Measurements from ENCODE around the gene TREML4.
"Not testable (repeated sequence)": the region's sequence is repeated elsewhere in the genome, so short reads cannot be mapped to it uniquely, and the experiment has no call there.

TREML4 gene

DNA sequence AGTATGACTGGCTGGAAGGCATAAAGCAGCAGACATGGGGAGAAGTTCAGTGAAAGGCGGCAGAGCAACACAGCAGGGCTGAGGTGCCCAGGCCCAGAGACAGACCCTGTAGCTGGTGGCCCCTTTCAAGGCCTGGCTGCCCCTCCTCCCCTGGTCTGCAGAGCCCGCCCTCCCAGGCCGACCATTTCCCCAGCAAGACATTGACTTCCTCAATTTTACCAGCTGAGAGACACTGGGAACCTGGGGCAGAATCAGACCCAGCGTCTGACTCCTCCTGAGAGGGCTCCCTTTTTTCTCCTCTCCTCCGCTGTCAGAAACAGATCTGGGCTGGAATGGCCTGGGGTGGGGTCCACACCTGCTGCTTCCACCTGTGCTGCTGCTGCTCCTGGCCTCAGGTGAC, at the start of gene TREML4:
Gene TREML4, plus strand, starts transcription at position 254 of the 400 bp plus-strand sequence. Its CDS starts 79 bp downstream, at position 333.
- DNase-seq (ENCODE audit: low spot score) = no peak

DNA sequence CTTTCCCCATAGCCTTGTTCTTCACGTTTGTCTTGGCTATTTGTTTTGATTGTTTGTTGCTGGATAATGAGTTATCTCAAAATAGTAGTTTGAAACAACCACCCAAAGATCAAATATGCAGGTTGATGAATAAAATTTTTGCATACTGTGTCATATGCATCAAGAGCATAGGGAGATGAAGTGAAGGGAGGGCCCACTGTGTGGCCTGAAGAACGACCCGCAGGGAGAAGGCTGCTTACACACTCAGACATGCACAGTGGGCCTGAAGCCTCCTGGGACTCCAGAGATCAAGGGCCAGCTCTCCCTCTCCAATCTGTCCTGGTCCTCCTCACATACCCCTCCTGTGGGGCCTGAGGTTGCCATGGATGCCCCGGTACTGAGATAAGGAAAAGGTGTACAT, 49.0 kb upstream of the TREML4 start:
- DNase-seq (ENCODE audit: low spot score) = no peak

GRCh38 chr6:41181566-41181965, 46.6 kb upstream of the TREML4 start:
- DNase-seq (ENCODE audit: low spot score) = no peak

GRCh38 chr6:41182069-41183034, 45.8 kb upstream of the TREML4 start:
- peak; percentile 58 for DNase-seq (ENCODE audit: low spot score)

DNA sequence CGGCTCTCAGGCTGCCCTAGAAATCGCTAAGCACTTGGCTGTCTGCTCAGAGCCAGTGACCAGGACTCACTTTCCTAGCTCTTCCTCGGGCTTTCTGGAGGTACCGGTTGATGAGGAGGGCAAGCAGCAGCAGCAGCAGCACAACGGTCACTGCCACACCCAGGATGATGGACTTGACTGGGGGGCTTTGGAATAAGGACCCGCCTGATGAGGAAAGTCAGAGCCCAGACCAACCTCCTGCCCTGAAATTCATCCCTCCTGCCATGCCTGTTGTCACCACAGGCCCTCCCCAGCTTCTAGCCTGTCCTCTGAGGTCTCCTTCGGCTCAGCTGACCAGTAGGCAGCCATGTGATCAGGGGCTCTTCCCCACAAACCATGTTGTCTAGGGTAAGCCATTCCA, 43.4 kb upstream of the TREML4 start:
- no peak for DNase-seq (ENCODE audit: low spot score)

DNA sequence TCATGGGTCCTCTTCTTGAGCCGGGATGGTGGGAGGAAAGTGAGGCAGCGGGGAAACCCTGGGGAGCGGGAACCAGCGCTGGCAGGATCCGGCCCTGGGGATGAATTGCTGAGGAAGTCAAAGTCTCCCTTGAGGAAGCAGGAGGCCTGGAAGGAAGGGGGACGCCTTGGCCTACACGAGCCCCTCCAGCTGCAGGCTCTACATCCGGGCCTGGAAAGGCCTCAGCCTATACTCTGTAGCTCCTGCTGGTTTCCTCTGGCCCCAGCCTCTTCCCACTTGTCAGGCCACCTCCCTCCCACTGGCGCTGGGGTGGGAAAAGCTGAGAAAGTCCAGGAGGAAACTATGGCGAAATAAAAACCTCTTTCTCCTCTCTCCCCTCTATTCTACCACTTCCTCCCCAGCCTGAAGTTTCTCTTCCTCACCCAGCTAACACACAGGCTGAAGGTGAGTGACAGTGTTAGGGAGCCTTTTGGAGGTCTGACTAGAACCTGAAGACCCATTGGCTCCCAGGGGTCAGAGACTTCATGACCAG, 42.1 kb upstream of the TREML4 start:
- DNase-seq (ENCODE audit: low spot score) = no peak

DNA sequence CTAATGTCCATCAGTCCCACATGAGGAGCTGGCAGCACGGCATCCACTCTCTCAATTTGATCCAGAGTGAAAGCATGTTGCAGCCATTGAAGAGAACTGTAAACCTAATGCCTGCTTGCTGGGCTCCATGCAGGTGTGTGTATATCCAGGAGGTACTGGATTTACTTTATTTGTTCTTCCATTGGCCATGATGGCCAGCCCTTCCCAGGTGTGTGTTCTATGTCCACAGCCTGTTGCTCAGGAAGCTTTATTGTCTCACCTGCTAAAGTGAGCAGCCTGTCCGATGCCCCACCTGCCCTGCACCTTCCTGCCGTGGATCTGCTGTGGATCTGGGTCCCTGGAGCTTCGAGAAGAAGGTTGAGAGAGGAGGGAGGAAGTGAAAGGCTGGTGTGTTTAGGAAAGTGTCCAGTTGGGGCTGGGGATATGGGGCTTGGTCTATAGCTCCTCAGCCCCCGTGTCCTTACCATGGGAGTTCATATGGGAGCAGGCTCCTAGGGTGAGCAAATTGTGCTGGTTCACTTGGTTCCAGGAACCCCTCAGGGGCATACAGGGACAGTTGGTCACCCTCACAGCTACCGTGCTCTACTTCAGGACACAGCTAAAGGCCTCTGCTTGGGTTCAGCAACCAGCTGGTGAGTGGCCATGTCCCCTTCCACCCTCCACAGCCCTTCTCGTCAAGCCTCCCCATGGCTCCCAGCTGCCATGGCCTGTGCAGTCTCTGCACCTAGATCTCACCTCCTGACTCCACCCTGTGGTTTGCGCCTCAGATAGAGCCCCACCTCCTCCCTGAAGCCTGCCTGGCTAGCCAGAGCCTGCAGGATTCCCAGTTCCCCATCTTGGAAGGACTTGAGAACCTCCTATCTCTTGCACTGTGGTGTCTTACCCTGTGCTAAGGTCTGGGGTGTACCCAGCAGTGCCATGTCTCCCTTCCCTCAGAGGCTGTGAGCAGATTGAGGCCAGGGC, 39.9 kb upstream of the TREML4 start:
- no peak for DNase-seq (ENCODE audit: low spot score)

- not testable (repeated sequence) for DNase-seq (ENCODE audit: low spot score)
Measured at GRCh38 chr6:41189046-41189445, 39.1 kb upstream of the TREML4 start.

DNA sequence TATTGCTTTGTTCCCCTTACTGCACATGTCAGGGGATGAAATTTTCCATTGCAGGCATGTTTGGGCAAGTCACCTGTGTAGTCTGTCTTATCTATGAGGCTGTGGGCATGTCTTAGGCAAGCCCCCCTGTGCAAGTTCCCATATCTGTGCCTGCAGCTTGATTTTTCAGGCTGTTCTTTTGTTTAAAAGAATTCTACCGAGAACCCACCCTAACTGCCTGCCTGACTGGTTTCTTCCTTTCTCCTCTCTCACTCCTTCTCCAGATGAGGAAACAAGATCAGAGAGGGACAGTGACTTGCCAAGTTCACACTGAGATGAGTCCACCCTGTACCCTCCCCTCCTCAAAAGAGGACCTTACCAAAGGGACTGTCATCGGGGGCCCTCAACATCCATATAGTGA, 38.2 kb upstream of the TREML4 start:
- no peak for DNase-seq (ENCODE audit: low spot score)

DNA sequence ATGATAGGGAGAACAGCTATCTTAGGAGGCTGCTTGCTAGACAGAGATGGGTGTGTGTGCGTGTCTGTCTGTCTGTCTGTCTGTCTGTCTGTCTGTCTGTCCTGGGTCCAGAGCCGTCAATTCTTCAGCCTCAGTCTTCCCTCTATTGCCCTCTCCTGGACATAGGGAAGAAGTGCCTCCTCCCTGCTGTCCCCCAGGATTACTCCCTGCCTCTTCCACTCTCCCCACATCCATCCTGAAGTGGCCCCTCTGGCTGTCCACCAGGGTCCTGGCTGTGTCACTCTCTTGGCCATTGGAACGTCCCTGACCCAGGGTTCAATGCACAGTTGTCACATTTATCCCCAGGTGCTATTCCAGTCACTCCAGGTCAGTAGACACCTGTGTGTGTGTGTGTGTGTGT, 37.4 kb upstream of the TREML4 start:
- no peak for DNase-seq (ENCODE audit: low spot score)

- DNase-seq (ENCODE audit: low spot score) = peak; percentile 13
Measured at GRCh38 chr6:41191569-41191968, 36.6 kb upstream of the TREML4 start.

DNA sequence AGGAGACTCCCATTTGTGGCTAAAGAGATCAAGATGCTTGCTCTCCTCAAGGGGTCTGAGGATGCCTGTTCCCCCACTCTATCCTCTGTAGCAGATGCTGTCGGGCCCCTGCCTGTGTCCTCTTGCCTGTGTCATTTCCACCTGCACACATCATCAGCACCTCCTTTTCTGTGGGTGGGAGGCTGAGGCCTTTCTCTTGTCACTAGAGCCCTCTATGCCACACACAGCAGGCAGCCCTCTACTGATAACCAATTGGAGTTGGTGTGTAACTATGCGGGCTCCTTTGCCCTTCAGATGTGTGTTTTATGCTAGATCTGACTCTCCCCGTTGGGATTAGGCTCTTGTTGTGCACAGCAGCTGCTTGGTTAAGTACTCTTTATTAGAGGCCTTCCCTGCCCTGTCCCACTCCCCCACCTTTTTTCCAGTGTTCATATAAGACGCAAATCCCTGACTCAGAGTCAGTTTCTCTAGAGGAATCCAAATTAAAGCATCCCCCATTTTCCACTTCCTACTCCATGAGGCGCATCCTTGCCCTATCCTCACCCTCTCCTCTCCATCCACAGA, 34.9 kb upstream of the TREML4 start:
- DNase-seq (ENCODE audit: low spot score) = no peak

GRCh38 chr6:41193884-41194283, 34.3 kb upstream of the TREML4 start:
- no peak for DNase-seq (ENCODE audit: low spot score)

GRCh38 chr6:41194386-41194785, 33.8 kb upstream of the TREML4 start:
- no peak for DNase-seq (ENCODE audit: low spot score)

DNA sequence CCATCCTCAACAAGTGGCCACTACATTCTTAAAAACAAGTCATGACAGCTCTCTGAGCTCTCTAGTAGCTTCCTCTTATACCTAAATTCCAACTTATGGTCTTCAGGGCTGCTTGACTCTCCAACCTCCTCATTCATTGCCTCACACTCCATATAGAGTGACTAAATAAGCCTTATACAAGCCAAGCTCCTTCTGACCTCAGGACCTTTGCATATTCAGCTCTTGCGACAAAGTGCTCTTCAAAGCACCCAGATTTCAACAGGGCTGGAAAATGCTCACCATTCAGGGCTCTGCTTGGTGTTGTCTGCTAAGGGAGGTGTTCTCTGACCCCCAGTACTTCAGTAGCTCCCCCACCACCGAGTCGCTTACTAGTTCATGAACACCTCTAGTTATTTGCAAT, 30.9 kb upstream of the TREML4 start:
- no peak for DNase-seq (ENCODE audit: low spot score)

GRCh38 chr6:41199552-41200246, 28.4 kb upstream of the TREML4 start:
- DNase-seq (ENCODE audit: low spot score) = peak; percentile 30

- peak; percentile 81 for DNase-seq (ENCODE audit: low spot score)
Measured at GRCh38 chr6:41200296-41200900, 27.8 kb upstream of the TREML4 start.

GRCh38 chr6:41200901-41201763, 27.0 kb upstream of the TREML4 start, which contains the start of gene TREML2:
Gene TREML2 (minus strand): TSS chr6:41201149. CDS start chr6:41201008, 141 bp downstream.
- DNase-seq (ENCODE audit: low spot score) = peak; percentile 22

- DNase-seq (ENCODE audit: low spot score) = no peak
Measured at GRCh38 chr6:41201764-41202173, 26.4 kb upstream of the TREML4 start.

GRCh38 chr6:41204156-41204555, 24.0 kb upstream of the TREML4 start:
- no peak for DNase-seq (ENCODE audit: low spot score)
